Aorta (tissue), 5 donors: ENCODE data around the gene PTPRG. TPM values are rescaled to one million over a fixed set of nuclear protein-coding genes. Genes with fewer than 3 reads are reported as not detected.

ENCODE experiments used
- ATAC-seq: fragments of 200-7000 bp; cut with Tn5 transposase; one replicate; pipeline ENCODE4 v1.9.1; 2022; ENCODE audit warnings: moderate library complexity; ENCODE audit not compliant: low FRiP score
- DNase-seq, 2 donors: peaks; one replicate each; pipeline ENCODE4 v3.0.0-alpha.2; 2020
- H3K27ac ChIP-seq, 2 donors: one replicate each; pipeline ENCODE4 v1.5.1; 2013; ENCODE audit warnings: low read length in 2 of 2, mild to moderate bottlenecking in 2 of 2, moderate library complexity in 2 of 2, control low read depth in 1 of 2, inconsistent platforms in 1 of 2, low read depth in 1 of 2
- H3K27me3 ChIP-seq, 2 donors: one replicate each; pipeline ENCODE4 v1.6.1; 2013; ENCODE audit warnings: control low read depth in 1 of 2, low read length in 1 of 2, mild to moderate bottlenecking in 1 of 2, moderate library complexity in 1 of 2; ENCODE audit not compliant: insufficient read depth in 2 of 2, control insufficient read depth in 1 of 2
- H3K36me3 ChIP-seq, 2 donors: one replicate each; pipeline ENCODE4 v1.6.1; 2013; ENCODE audit warnings: control low read depth in 1 of 2, low read length in 1 of 2, mild to moderate bottlenecking in 1 of 2; ENCODE audit not compliant: insufficient read depth in 2 of 2, control insufficient read depth in 1 of 2
- H3K4me1 ChIP-seq, 2 donors: one replicate each; pipeline ENCODE4 v1.6.1; 2013; ENCODE audit warnings: low read length in 2 of 2, control low read depth in 1 of 2, mild to moderate bottlenecking in 1 of 2, moderate library complexity in 1 of 2; ENCODE audit not compliant: insufficient read depth in 2 of 2, control insufficient read depth in 1 of 2
- H3K4me3 ChIP-seq, 2 donors: one replicate each; pipeline ENCODE4 v1.5.1; 2013; ENCODE audit warnings: low read length in 2 of 2, control low read depth in 1 of 2, mild to moderate bottlenecking in 1 of 2
- H3K9me3 ChIP-seq: one replicate; pipeline ENCODE4 v1.6.1; 2013; ENCODE audit warnings: mild to moderate bottlenecking, low read length; ENCODE audit not compliant: control insufficient read depth
- WGBS, 2 donors: extraction: QIAGEN DNeasy Blood & Tissue Kit; methylation state at CpG; one replicate each; pipeline ENCODE4 v1.1.7; 2013; 5-methylcytosine and 5-hydroxymethylcytosine counted together
- intact Hi-C, 2 donors: fragments of 100-400 bp; cut with DNase I; formaldehyde crosslinking; loops; one replicate each; pipeline versions ENCODE4 v1.14.2 to v1.15.0; 2022
- polyA plus RNA-seq, 2 donors: library from polyadenylated mRNA; stranded (reverse); fragments of 200-250 nt; gene quantifications; one replicate each; pipeline ENCODE4 v1.2.3, GENCODE V29; 2013
- total RNA-seq, 2 donors: library from RNA; stranded (reverse); fragmentation: NEBNext Ultra II Directional; extraction: Animal tissue kit (Norgen Biotek cat#: 25700); gene quantifications; one replicate each; pipeline ENCODE4 v1.2.1, GENCODE V29; 2021
- donor health status: healthy with polysubstance abuse.
- donor health status: Bipolar disorder and iron deficiency.
- donor health status: DM: no; HTN: no; CAD: no.
- donor health status: DM: no; HTN: no; CAD: no.
- donor health status: DM: yes; HTN: yes; CAD: no.

Gene PTPRG
- total and polyA plus RNA-seq, 4 donors = 5.3 to 150 (median 52.4) TPM

GRCh38 chr3:61589856-61590255 is 28.5 kb downstream of the PTPRG start:
- ATAC-seq (no peak), DNase-seq (no peak)
- intact Hi-C loops = no loop called here
- no peaks in the 10 kb centered on the region for H3K36me3 ChIP-seq
- H3K4me3 ChIP-seq = no peak overlapping the region
- H3K4me1 ChIP-seq = peaks cover 0 to 13% of the 10 kb centered on the region in 2 donors
- H3K9me3 ChIP-seq = no peaks in the 10 kb centered on the region
- H3K27me3 ChIP-seq = no peaks in the 10 kb centered on the region
- no peak overlapping the region for H3K27ac ChIP-seq
- WGBS, 2 donors = 80 to 84% methylated on average over 5 of the region's 5 CpGs

GRCh38 chr3:61591300-61591699 is 29.9 kb downstream of the PTPRG start:
- H3K4me3 ChIP-seq = no peak overlapping the region
- H3K9me3 ChIP-seq = no peaks in the 10 kb centered on the region
- H3K4me1 ChIP-seq = peaks cover 0 to 16% of the 10 kb centered on the region in 2 donors
- no peaks in the 10 kb centered on the region for H3K36me3 ChIP-seq
- DNase-seq = no peak
- no peak overlapping the region for H3K27ac ChIP-seq
- intact Hi-C loops = no loop called here
- H3K27me3 ChIP-seq = no peaks in the 10 kb centered on the region
- ATAC-seq = no peak

- no peaks in the 10 kb centered on the region for H3K27me3 ChIP-seq
- intact Hi-C loops = no loop called here
- ATAC-seq (no peak), DNase-seq (no peak)
- H3K9me3 ChIP-seq = no peaks in the 10 kb centered on the region
- no peak overlapping the region for H3K4me3 ChIP-seq
- H3K4me1 ChIP-seq = peaks cover 0 to 16% of the 10 kb centered on the region in 2 donors
- H3K27ac ChIP-seq = no peak overlapping the region
- WGBS, 2 donors = 73 to 74% methylated on average over 4 of the region's 4 CpGs
- no peaks in the 10 kb centered on the region for H3K36me3 ChIP-seq
These were observed 32.2 kb downstream of the PTPRG start for GRCh38 chr3:61593446-61594029.

GRCh38 chr3:61594144-61594963 is 33.0 kb downstream of the PTPRG start:
- Histone ChIP-seq H3K27me3 (no peaks in the 10 kb centered on the region), H3K9me3 (no peaks in the 10 kb centered on the region), H3K36me3 (no peaks in the 10 kb centered on the region), H3K4me3 (no peak overlapping the region), H3K4me1 (peaks cover 0 to 16% of the 10 kb centered on the region in 2 donors), H3K27ac (no peak overlapping the region)
- 66 to 69% methylated on average over 12 of the region's 12 CpGs for WGBS, 2 donors
- DNase-seq = no peak
- peak; percentile 30 for ATAC-seq
- intact Hi-C loops = no loop called here

GRCh38 chr3:61594964-61595285 is 33.6 kb downstream of the PTPRG start:
- intact Hi-C loops = no loop called here
- Histone ChIP-seq H3K4me1 (peaks cover 0 to 13% of the 10 kb centered on the region in 2 donors), H3K27ac (no peak overlapping the region), H3K27me3 (no peaks in the 10 kb centered on the region), H3K9me3 (no peaks in the 10 kb centered on the region), H3K36me3 (no peaks in the 10 kb centered on the region), H3K4me3 (no peak overlapping the region)
- 73 to 75% methylated on average over 9 of the region's 9 CpGs for WGBS, 2 donors
- DNase-seq = no peak
- no peak for ATAC-seq

- intact Hi-C loops = no loop called here
- ATAC-seq = no peak
- Histone ChIP-seq H3K9me3 (no peaks in the 10 kb centered on the region), H3K27ac (no peak overlapping the region), H3K4me3 (no peak overlapping the region), H3K4me1 (peaks cover 0 to 11% of the 10 kb centered on the region in 2 donors), H3K36me3 (no peaks in the 10 kb centered on the region), H3K27me3 (no peaks in the 10 kb centered on the region)
- no peak for DNase-seq
- WGBS, 2 donors = 0% methylated on average over 1 of the region's 1 CpG
These were observed 33.9 kb downstream of the PTPRG start for GRCh38 chr3:61595288-61595687.

- ATAC-seq = no peak
- Histone ChIP-seq H3K27ac (no peak overlapping the region), H3K9me3 (no peaks in the 10 kb centered on the region), H3K27me3 (no peaks in the 10 kb centered on the region), H3K4me1 (peaks cover 0 to 11% of the 10 kb centered on the region in 2 donors), H3K36me3 (no peaks in the 10 kb centered on the region), H3K4me3 (no peak overlapping the region)
- no peak for DNase-seq
- 76 to 77% methylated on average over 3 of the region's 3 CpGs for WGBS, 2 donors
- intact Hi-C loops = no loop called here
These were observed 34.5 kb downstream of the PTPRG start for GRCh38 chr3:61595826-61596225.

GRCh38 chr3:61597906-61598305 is 36.5 kb downstream of the PTPRG start:
- WGBS, 2 donors = 59 to 67% methylated on average over 7 of the region's 7 CpGs
- no peak for ATAC-seq
- intact Hi-C loops = no loop called here
- Histone ChIP-seq H3K27me3 (no peaks in the 10 kb centered on the region), H3K4me1 (peaks cover 0 to 8% of the 10 kb centered on the region in 2 donors), H3K4me3 (no peak overlapping the region), H3K9me3 (no peaks in the 10 kb centered on the region), H3K36me3 (no peaks in the 10 kb centered on the region), H3K27ac (no peak overlapping the region)
- no peak for DNase-seq

GRCh38 chr3:61600195-61600594 is 38.8 kb downstream of the PTPRG start:
- Histone ChIP-seq H3K9me3 (no peaks in the 10 kb centered on the region), H3K4me1 (peaks cover 0 to 3% of the 10 kb centered on the region in 2 donors), H3K36me3 (no peaks in the 10 kb centered on the region), H3K27me3 (no peaks in the 10 kb centered on the region), H3K4me3 (no peak overlapping the region), H3K27ac (no peak overlapping the region)
- intact Hi-C loops = no loop called here
- ATAC-seq (no peak), DNase-seq (no peak)
- 79 to 88% methylated on average over 2 of the region's 2 CpGs for WGBS, 2 donors
